Measurements from ENCODE around the gene GLA.

Gene GLA

DNA sequence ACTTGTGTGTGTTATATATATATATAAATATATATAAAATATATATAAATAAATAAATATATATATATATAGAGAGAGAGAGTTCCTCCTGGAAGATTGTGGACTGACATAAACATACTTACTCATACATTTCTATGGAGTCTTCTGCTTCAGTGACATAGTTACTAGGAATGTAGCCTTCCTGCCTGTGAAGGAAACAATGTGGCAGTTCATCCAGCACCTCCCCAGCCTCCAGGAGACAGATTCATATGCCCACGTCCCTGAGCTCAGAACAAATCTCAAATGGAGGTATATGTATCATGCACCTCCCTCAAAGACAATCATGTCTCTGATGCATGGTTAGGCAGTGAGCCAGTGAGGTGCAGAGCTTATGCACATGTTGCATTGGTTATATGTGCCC is 47.8 kb downstream of the GLA start:
- DNase-seq (ENCODE audit: low read depth in 3 of 3, low spot score in 1 of 3): no peak

DNA sequence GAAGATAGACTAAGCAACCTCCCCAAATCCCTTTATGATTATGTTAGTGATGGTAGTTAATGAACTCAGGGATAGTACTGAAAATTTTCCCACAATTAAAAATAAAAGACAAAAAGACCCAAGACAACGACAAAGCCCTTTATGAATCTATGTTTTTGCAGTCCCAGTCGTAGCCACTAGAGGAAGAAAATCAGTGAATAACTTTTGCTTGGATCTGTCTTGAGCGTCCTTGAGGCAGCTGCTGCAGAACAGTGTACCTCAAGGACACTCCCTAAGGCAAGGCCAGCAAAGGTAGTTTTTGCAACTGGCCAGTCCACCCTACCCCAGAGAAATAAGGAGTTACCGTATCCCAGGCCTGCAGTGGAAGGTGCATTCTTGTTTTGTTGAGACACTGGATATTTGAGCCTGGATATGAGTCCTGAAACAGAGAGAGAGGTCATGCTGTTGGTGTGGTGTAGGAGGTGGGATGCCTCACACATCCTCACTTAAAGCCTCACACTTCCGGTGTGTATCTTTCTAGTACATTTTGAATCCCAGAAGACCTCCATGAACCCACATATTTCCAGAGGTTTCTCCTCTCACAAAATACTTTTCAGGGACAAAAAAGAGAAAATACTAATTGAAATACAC is 50.4 kb downstream of the GLA start:
- DNase-seq (ENCODE audit: low read depth in 3 of 3, low spot score in 1 of 3): no peak

GRCh38 chrX:101349193-101349562 is 58.5 kb downstream of the GLA start:
- DNase-seq (ENCODE audit: low read depth in 3 of 3, low spot score in 1 of 3): no peak

GRCh38 chrX:101348452-101349192 is 59.1 kb downstream of the GLA start, which contains the start of gene TIMM8A:
TSS of gene TIMM8A (minus strand) at chrX:101348742. CDS start at chrX:101348664, 78 bp downstream.
- DNase-seq (ENCODE audit: low read depth in 3 of 3, low spot score in 1 of 3): peak; percentile 22 to 62 (median 46)

GRCh38 chrX:101347859-101348451 is 59.8 kb downstream of the GLA start:
- DNase-seq (ENCODE audit: low read depth in 3 of 3, low spot score in 1 of 3): no peak

All from stimulated activated CD4-positive, alpha-beta T cell treated with anti-CD3 and anti-CD28 coated beads, TNF-alpha, amount 100 ng/mL, for 1 hour (primary cell).